Cerebellar nuclear complex (tissue), 1 donor: Measurements from ENCODE around the gene ADRA2C.

Experiments used
- DNase-seq, 2 experiments: peaks; one replicate each; lab custom pipeline; 2025; lab: John Stamatoyannopoulos, UW

The ADRA2C gene

DNA sequence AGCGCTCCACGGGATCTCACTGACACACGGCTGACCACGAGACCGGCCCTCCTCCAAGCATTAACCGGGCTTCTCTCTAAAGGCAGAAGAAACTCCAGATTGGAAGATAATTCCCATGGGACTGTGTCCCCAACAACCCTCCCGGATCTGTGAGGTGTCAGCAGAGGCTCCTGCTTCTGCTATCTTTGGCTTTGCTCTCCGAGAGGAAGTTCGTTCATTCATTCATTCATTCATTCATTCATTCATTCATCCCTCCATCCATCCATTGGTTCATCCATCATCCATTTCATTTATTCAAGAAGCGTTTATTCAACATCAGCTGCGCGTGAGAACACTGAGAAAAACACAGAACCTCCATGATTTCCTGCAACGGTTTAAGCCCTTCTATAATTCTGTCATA, 11.5 kb downstream of the ADRA2C start:
- DNase-seq: no peak

DNA sequence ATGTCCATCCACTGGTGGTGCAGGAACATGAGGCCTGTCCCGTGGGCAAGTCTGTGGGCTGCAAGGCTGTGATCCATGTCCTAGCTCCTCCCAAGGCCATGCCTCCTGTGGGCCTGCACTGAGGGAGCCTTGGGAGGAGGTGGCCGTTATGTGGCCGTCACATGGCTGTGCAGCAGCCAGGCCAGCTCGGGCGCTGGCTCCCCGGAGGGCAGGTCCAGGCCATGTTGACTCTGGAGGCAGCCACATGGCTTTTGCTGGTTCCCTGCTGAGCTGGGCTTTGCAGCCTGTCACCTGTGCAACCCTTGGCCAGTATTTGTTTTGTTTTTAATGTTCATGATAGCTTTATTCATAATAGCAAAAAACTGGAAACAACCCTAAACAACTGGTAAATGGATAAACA, 13.3 kb downstream of the ADRA2C start:
- DNase-seq: no peak

DNA sequence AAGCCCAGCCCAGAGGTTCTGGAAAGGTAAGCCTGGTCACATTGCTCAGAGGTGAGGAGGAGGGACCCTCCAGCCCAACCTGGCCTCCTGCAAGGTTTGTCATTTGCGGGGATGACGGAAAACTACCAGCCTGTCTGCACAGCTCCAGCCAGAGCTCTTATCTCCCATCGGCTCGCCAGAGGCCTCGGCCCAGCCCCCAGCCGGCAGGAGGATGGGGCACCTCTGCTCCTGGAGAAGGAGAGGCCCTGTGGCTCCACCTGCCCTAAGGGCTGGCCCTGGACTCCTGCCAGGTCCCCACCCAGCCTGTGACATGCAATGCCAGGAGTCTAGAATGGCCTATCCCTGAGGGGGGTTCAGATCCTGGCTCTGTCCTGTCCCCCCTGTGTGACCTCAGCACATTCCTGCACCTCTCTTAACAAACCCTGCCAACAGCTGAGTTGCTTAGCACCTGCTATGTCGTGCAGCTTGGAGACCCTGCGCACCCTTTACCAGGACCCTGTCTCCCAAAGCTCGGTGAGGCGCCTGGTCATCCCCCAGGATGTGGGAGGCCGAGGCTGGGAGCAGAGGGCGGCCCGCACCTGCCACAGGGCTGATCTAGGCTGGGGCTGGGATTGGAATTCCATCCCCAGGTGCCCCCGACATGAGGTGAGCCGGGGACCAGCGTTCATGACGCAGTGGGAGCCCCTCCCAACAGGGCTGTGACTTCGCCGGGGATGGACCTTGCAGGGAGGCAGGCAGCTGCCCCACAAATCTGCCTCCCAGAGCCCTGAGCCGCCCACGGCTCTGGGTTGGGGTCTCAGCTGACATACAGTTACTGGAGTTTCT, 14.4 kb downstream of the ADRA2C start:
- no peak for DNase-seq

DNA sequence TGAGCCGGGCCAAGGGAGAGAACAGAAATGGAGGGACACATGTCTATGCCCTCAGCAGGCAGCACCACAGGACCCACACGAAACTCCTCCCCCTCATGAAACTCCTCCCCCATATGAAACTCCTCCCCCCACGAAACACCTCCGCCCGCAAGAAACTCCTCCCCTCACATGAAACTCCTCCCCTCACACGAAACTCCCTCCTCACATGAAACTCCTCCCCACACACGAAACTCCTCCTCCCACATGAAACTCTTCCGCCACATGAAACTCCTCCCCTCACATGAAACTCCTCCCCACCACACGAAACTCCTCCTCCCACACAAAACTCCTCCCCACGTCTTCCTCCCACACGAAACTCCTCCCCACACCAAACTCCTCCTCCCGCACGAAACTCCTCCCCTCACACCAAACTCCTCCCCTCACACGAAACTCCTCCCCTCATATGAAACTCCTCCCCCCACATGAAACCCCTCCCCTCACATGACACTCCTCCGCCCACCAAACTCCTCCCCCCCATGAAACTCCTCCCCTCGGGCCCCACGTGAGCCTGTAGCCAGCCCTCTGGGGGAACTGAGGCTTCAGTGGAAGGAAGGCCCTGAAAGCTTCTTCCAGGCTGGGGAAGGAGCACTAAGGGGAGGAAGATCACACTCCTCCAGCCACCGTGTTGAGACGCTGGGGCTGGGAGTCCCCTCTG, 15.2 kb downstream of the ADRA2C start:
- no peak for DNase-seq

DNA sequence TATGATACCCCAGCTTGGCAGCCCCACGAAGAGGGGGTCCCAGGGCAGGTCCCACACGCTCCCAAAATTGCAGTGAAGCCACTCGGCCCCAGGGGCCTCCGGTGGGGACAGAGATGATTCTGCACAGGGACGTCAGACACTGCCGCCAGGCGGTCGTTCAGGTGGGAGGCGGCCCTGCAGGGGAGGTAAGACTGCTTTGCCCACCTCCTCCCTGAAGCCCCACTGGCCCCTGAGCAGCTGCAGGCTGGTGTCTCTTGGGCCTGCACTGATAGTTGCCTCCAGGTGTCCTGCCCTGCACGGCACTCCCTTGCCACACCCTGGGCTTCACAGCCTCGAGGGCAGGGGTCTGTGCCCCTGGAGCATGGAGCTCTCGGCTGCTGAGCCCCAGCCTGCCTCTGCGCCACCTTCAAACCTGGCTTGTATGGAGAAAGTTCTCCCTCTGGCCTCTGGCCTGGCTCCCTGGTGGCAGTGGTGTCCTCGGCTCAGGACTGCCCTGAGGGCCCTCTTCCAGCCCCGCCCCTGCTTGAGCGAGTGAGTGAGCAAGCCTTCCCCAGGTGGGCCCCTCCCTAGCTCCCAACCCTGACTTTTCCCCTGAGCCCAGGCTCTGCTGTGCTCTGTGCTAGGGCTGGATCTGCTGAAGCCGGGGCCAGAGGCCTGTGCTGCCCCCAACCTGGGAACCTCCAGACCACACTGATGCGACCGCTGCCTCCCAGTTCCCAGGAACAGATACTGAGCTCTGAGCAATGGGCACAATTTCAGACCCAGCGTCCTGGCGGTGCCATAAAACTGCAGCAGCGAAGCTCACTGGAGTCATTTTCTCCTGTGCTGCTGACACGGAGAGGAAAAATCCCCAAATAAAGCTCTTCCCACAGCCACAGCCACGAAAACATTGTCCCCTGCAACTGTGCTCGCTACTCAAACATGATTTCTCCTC, 16.1 kb downstream of the ADRA2C start:
- DNase-seq: no peak

GRCh38 chr4:3783693-3784306, 17.6 kb downstream of the ADRA2C start:
- no peak for DNase-seq

DNA sequence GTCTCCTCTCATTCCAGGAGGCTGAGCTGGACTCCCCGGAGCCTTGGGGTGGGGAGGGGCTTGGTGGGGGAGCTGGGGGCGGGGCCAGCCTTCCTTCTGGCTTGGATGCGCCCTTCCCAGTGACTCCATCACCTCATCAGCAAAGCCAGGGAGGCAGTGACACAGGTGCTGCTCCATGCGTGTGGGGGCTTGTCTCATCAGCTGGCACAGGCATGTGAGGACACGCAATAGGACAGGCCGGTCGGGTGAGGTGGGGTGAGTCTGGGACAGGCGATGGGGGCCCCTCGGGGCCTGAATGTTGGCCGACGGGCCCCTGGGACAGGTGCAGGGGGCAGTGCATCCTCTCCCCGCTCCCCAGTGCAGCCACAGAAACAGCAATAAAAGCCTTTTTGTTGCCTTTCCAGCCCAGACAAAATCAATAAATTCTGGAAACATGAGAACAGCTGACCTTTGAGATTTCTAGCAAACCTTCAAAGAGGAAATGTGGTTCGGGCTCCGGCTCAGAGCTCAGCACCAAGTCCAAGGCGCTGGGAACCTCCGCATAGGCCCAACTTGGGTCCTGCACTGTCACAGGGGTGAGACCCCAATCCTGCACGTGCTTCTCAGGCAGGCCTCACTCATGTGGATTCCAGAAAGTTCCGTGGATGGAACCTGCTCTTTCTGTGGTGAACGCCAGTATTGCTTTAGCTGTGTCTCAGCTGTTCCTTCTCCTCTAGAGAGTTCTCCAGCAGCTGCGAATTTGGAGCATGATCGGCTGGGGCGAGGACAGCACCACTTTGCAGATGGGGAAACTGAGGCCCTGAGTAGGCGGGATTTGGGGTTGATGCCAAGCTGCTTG, 18.5 kb downstream of the ADRA2C start:
- DNase-seq: no peak

- DNase-seq: no peak
These were observed 19.0 kb downstream of the ADRA2C start for GRCh38 chr4:3785292-3785565.

- DNase-seq: peak; percentile 7 to 18
These were observed 20.1 kb downstream of the ADRA2C start for GRCh38 chr4:3786196-3786869.

DNA sequence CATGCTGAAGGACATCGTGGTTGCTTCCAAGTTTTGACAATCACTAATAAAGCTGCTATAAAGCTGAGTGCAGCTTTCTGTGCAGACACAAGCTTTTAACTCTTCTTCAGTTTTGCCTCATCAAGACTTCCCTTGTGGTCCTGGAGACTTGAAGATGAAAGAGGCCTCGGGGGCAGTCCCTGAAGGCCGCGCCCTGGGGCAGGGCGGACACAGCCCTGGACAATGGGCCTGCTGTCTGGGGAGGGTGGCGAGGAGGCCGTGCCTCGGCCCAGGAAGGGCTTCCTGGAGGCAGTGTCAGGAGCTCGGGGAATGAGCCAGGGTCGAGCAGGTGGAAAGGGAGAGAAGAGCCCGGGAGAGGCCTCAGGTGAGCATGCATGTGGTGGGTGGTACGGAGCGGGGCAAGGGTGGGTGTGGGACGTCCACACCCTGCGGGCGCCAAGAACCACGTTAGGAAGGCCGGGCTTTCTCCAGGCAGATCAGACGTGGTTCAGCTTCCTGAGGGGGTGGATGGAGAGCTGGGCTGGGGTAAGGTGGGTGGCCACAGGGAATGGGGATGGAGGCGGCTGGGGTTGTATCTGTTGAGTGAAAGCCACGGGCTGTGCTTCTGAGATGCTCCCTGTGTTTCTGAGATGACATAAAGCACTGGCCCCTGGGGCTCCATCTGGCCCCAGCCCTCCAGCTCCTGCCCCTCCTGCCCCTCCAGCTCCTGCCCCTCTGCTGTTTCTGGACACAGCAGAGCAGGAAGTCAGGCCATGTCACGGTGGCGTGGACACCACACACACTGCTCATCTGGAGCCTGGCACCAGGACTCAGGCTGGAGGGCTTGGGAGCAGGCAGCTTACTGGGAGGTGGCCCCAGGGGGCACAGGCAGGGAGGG, 21.5 kb downstream of the ADRA2C start:
- no peak for DNase-seq

GRCh38 chr4:3788366-3788660, 22.1 kb downstream of the ADRA2C start:
- no peak for DNase-seq

GRCh38 chr4:3789587-3789986, 23.4 kb downstream of the ADRA2C start:
- DNase-seq: no peak

DNA sequence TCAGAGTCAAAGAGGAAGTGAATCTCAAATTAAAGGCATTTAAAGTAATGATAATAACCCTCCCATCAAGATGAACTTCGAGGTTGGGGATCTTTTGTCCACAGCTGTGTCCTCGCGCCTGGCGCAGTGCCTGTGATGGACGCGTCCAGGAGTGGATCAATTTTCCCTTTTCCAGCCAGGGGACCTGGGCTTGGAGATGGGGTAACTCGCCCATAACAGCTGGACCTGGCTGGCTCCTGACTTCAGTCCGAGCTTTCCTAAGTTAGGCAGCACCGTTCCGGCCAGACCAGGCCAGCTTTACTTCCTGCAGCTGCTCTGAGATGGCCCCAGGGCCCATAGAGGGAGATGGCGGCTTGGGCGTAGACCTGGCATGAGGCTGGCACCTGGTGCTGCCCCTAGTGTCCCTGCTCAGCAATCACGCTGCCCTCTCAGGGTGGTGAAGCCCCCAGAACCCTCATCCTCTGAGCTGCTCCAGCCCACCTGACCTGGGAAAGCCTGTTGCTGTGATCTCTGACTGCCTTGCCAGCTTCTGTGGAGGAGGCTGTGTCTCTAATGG, 23.9 kb downstream of the ADRA2C start:
- DNase-seq: no peak

GRCh38 chr4:3791256-3791655, 25.1 kb downstream of the ADRA2C start:
- DNase-seq: no peak

GRCh38 chr4:3791910-3792542, 25.8 kb downstream of the ADRA2C start:
- DNase-seq: no peak

- no peak for DNase-seq
These were observed 26.6 kb downstream of the ADRA2C start for GRCh38 chr4:3792813-3793212.

DNA sequence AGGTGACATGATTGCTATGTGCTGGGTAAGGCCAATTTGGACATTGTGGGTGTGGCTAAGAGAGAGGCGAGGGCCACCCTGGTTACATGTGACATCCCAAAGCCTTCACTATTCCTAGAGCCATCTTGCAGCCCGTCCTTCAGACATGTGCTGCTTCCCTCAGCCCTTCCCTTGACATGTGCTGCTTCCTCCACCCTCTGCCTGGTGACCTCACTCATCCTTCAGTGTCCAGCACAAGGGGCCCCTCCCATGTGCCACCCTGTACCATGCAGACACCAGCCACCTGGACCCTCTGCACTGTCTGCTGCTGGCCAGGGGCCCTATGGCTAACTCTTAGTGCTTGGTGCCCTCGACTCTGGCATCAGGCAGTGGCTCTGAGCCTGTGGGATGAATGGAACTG, 27.4 kb downstream of the ADRA2C start:
- no peak for DNase-seq

DNA sequence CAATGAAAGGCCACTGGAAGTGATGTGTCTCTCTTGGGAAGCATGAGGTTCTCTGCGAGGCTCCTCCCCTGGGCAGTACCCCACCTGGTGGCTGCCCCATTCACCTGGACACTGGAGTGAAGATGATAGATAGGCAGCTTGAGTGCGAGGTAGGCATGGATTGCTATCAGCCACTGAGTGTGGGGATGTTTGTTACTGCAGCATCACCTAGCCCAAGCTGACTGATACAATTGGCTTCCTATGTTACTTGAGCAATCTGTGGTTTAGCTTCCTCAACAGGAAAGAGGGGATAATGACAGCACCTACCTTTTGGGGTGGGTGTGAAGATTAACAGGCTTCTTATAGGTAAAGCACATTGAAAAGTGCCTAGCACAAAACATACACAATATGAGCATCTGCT, 30.8 kb downstream of the ADRA2C start:
- no peak for DNase-seq
